ENCODE measurements around the gene SLC39A11.
"Not testable (repeated sequence)": the region's sequence is repeated elsewhere in the genome, so short reads cannot be mapped to it uniquely, and the experiment has no call there.

The SLC39A11 gene

DNA sequence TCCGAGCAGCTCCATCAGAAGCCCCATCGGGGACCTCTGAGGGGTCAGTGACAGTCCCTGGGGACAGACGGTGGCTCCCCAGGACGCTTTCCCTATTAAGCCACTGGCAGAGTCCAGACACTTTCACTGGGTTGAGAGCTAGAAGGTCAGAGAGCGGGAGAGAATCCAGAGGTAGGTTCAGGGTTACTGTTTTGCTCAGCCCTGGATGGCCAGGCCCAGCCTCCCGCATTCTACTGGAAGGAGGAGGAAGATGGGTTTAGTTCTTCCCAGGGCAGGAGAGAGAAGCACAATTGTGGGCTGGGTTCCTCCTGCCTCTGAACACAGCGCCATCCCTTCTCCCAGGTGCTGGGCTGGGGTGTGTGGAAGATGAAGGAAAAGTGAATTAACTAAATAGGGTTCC lies 452.8 kb downstream of the SLC39A11 start:
- no peak for DNase-seq

DNA sequence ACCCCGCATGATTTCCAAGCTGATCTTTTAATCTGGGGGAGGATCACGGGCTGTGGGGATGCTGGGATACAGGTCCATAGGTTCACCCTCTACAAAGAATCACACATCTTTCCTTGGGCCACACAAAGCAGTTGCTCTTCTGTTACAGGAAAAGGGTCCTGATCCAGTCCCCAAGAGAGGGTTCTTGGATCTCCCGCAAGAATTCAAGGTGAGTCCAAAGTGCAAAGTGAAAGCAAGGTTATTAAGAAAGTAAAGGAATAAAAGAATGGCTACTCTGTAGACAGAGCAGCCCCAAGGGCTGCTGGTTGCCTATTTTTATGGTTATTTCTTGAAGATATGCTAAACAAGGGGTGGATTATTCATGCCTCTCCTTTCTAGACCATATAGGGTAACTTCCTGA lies 453.6 kb downstream of the SLC39A11 start:
- DNase-seq = not testable (repeated sequence)

DNA sequence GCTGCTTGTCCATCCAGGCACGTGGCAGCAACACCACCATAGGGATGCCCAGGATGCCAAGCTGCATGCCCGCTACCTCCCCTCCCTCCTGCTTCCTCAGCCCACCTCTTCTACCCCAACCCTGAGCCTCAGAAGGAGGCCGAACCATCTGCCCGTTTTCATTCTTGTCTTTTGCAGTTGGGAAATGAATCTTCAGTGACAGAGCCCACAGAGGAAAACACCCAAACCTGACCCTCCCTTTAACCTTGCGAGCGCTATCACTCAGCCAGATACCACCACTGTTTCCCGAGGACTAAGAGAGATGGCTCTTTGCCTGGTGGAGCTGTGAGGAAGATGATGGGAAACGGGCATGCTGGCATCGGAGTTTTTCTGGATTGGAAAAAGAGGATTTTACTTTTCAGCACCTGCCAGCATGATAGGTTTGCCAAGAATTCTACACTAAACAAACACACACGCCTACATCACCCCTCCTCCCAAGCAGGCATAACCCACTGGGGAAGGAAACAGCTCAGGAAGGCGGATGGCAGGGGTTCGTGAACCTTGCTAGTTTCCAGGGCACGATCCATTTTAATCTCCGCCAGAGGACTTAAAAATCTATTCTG lies 457.4 kb downstream of the SLC39A11 start:
- DNase-seq = peak; percentile 47

DNA sequence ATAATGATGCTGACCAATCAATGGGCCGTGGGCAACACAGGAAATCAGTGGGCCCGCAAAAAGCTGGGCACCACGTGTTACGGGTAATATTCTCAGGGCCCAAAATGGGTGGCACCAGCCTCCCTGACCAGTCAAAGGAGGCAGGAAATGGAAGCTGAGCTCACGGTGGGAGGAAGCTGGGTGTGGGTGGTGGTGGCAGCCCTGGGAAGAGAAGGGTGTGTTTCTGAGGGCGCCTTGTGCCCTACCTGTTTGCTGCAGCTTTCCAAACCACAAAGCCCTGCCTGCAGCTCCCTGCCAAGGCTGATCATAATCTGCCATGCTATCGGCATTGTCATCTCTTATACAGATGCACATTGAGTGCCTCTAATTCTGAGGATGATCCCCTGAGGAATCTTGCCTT lies 457.9 kb downstream of the SLC39A11 start:
- peak; percentile 47 for DNase-seq

DNA sequence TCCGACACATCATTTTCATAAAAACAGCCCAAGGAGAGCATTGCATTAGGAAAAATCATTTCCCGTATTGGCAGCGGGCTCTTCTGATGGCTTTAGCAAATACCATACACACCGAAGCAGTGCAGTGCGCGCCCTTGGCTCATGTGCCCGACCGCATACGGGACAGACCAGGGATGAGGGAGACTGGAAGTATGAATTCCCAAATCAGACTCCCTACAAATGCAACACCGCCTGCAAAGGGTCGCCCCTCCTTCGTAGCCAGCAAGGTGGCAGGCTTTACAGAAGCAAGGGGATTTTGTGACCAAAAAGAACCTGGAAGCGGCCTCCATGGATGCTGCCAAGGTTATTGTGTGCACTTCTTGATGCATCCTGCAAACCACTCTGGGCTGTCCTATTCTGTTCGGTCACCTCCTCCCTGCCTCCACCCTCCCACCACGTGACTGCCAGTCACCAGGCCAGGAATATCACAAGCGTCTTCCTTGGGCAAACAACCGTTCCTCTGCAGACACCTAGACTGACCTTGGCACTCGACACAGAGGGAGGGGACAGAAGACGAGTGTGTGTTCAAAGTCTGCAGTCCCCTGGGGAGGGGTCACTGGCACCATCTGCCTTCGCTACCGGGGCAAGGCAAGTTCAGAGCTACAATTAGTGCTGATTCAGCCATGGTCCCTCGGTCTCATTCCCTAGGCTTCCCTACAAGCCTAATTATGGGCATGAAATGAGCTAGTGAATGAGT lies 460.4 kb downstream of the SLC39A11 start:
- DNase-seq = peak; percentile 91

DNA sequence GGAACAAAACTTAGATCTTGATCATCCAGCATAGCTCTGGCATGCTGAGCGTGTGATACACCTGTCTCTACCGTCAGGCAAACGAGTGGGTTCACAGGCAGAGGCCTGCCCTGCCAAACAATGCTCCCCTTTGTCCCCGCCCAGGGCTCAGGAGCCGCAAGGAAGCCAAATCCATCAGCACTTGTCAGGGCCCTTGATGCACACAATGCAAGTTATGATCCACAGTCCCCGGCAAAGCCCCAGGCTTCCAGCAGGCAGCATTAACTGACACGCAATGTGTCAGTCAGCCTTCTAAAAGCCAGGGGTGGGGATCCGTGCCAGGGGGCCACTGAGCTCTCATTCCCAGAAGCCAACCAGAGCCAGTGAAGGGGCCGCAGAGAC lies 460.9 kb downstream of the SLC39A11 start:
- peak; percentile 98 for DNase-seq

DNA sequence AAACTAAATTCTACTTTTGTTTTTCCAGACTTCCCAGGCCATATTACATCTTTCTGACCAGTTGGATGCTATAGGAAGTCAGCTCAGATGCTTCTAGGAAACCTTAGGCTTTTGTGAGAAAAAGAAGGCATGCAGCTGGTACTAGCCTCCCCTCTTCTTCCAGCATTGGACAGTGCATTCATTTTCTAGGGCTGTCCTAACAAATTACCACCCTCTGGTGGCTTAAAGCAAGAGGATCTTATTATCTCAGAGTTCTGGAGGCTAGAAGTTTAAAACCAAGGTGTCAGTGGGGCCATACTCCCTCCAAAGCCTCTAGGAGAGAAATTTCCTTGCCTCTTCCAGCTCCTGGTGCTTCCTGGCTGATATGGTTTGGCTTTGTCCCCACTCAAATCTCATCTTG lies 467.8 kb downstream of the SLC39A11 start:
- no peak for DNase-seq

DNA sequence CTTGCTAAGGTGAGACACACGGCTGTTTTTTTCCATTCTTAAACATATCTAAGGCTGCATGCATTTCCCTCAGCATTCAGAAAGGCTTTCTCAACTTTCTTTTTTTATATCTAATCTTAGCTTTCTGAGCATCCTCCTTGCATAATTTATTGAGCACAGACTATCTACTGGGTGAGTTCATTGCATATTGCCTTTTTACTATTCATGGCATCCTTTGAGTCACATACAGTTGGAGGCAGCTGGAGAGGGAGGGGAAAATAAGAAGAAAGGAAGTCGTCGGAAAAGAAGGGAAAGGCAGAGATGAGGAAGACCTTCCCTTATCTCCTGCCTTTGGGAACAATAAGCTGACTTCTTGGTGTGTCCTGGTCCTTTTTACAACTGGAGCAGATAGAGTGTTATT lies 468.3 kb downstream of the SLC39A11 start:
- no peak for DNase-seq

DNA sequence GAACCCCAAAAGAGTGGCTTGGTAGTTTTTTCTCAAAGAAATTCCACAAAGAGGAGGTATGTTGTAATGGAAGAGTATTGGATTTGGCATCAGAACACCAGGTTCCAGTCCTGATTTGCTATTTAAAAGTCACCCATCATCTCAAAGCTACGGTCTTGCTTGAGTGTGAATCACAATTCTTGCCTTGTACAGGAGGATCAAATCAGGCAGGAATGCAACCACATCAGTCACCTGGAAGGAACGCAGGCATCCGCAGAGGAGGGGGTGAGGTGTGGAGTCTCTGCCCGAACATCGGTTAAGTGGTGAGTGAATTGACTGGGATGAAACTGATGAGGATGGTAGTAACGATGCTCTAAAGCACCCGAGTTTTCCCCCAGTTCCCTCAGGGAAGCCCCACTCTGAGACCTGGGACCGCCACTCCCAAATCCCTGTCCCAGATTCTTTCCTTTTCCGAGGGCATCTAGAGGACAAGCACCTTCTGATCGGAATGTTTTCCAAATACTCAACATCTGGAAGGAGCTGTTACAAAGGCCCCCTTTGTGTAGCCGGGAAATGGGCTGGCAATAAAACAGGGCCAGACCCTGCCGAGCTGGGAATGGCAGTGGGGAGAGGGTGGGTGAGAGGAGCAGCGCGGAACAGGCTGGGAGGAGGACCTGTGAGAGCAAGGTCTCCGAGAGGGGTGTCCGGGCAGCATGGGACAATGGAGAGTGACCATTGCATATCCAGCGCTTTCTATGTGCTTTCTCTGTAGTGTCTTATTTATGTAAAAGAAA lies 469.6 kb downstream of the SLC39A11 start:
- DNase-seq = no peak

DNA sequence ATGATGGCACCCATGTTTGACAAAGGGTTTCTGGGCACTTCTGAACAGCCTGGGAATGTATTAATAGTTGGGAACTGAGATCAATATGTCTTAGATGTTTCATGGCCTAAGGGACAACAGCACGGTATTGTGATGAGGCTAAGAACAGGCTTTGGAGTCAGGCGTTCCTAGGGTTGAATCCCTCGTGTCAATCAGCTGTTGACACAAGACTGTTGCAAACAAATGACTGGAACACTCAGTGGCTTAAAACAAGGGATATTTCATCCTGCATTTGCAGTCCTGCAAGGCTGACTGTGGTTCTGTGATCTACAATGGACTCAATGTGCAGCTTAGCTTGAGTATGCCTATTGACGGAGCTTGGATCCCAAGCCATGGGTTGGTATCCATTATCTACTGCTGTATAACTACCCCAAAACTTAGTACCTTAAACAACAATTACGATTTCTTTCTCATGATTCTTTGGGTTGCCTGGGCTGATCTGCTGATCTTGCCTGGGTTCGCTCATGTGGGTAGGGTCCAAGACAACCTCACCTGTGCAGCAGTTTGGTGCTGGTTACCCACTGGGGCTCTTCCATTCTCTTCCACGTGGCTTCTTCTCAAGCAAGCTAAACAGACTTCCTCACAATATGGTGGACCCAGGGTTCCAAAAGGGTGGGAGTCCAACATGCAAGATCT lies 472.4 kb downstream of the SLC39A11 start:
- no peak for DNase-seq

DNA sequence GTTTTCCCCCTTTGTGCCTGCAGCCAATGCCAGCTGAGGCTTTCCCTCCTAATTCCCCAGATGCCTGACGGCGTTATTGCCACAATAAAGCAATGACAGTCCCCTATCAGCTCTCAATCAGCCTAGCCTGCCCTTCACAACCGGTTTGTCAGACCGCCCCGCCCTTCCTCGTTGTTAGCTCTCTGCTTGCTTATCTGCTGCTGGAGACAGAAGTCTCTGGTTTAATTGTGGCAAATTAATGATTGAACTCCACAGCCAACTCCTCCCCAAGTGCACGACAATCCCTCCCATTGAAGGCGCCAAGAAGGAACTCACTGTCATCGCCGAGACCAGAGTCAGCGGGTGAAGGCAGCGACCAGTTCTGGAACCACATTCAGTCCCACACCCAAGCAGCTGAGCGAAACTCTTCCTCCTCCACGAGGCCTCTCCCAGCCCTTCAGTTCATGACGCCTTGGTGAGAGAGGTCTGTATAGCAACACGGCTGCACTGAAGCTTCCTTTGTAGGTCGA lies 474.4 kb downstream of the SLC39A11 start:
- DNase-seq = no peak

DNA sequence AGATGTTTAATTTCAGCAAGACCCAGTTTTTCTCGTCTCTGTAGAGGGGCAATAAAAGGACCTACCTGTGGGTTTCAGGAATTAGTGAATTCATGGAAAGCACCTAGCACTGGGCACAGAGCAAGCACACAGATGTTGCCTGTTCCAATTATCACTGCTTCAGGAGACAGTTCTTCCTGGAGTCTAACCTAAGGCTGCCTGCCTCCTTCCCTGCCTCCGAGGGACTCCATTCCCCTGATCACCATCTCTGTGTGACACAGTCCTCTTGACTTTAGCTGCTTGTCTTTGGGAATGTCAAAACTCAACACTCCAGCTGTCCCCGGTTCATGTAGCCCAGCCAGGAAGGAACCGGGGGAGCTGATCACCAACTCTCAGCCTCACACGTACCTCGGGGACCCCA lies 474.9 kb downstream of the SLC39A11 start:
- no peak for DNase-seq

DNA sequence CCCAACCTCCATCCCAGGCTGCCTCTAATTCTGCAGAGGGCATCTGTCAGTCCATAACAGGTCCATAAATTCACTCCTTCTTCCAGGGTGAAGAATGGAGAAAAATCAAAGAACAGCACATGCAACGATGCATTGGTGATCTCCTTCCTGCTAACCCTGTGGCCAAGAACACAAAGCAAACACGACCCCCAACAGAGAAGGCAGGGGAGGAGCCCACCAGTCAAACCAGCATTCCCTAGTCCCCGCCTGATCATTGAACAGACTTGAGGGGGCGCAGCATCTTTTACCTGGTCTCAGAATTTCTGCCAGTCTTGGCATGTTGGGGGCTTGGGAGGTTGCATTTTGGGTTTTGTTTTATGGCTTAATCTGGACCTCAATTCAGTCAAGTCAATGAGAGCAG lies 476.0 kb downstream of the SLC39A11 start:
- no peak for DNase-seq

DNA sequence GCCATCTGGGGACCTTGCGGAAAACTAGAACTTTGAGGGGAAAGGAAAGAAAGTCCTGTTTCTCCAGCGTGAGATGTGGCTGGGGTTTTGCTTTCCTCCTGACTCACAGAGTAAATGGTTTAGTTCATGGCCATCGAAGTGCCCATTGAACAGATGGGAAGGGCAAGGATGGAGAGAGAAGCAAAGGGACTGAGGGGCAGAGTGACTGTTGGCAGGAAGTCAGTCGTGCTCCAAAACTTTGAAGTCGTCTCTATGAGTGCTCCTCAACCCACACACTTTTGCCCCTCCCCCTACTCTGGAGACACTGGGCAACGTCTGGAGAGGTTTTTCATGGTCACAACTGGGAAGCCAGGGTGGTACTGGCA lies 476.9 kb downstream of the SLC39A11 start:
- no peak for DNase-seq

DNA sequence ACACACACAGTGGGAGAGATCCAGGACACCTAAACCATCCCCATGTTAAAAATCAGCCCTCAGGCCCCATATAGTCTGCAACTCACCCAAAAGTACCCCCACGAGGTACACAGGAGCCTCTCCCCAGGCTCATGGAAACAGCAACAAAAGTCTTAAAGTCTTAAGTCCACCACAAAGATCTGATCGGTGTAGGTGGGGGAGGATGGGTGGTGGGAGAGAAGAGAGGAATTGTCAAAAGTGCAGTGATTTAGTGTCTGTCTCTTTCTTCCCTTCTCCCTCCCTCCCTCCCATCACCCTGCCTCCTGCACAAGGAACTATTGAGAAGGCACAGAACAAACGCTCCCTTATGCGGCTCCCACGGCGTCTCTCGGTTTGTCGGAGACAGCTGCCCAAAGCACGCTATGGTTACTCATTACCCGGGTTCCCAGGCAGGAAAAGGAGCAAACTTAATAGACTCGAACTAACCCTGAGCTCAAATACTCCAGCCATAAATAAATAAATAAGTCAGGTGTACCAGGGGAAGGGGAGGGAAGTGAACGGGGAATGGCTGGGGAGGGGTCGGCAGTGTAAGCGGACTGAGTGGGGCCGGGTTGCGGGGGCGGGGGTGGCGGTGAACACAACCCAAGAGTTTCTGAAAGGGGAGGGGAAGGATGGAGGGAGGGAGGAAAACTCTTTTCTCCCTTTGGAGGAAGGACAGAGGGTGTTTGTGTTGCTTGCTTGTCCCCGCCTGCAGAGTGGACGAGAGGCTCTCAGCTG lies 477.4 kb downstream of the SLC39A11 start:
- no peak for DNase-seq

DNA sequence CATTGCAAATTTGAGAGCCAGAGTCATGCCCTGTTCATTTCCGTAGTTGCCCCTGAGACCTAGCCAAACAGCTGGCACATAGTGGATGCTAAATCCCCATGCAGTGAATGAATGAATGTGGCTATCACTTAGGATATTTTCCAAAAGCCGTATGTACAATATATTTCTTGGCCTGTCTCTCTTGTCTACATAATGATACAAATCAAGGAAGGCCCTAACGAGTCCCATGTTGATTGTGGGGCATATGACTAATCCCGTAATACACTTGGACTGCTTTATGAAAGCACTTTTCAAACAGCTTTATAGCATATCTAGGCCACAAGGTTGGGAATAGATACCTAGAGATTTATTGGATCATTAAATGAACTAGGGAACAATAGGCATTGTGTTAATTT lies 478.0 kb downstream of the SLC39A11 start:
- no peak for DNase-seq

DNA sequence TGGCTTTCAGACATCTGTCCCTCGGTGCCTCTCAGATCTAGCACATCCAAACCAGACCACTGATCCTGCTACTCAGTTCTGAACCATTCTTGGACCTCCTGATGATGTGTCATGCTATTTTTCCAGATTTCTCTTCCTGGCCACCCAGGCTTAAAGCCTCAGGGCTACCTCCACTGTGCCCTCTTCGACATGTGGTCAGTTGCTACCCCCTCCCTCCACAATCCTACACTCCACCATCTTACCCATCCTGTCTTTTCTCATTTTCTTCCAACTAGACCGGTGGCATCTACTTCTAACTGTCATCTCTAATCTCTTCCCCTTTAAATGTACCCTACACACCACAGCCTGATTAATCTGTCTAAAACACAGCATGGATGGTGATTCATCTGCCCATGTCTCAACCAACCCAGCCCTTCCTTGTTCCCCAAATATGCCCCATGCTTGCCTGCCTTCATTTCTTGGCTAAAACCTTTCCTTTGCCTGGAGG lies 478.6 kb downstream of the SLC39A11 start:
- no peak for DNase-seq

DNA sequence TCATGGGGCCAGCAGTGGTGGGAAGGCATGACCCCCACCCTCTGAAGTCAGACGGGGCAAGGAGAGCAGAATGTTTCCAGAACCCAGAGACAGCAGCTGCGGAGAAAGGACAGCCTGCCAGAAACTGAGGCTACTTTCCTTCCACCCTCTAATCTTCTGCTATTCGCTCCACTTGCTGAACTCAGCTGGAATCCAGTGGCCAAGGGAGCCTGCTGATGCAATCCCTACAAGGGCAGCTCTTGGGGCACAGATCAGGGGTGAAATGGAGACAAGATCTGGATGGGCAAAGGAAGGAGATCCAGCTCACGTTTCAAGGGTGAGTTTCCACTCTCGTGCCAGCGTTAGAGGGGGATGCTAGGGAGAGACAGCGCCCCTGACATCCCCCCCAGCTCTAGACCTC lies 479.1 kb downstream of the SLC39A11 start:
- no peak for DNase-seq

DNA sequence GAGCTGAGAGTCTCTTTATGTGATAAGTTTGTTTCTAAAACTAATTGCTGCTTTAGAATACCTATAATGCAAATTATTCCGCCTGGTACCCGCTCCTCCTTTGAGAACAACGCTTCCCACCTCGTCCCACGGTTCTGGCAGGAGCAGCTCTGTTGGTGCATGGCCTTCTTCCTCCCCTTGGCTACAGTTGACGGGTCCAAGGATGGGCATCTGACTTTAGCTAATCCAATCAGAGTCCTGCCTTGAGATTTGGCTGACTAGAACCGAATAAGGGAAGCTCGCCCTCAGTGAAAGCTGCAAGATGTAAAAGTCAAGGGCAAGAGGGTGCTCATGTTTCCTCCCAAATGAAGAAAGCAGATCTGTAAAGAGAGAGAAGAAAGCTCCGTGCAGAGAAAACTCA lies 481.3 kb downstream of the SLC39A11 start:
- no peak for DNase-seq

DNA sequence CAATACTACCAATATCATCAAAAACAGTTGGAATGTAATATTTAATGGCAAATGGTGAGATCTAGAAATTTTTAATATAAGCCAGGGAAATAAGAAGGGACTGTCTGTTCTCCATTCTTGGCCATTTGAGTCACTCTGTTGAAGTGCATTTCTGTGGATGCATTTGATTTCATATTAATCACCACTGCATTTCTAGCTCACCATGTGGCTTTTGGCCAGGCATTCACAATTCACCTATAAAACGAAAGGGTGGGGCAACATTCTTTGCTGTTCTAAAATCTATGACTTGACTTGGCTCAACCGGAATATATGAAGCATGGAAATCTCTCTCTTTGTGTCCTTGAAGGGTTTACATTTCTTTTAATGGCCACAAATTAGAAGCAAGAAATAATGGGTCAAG lies 483.0 kb downstream of the SLC39A11 start:
- DNase-seq = no peak

DNA sequence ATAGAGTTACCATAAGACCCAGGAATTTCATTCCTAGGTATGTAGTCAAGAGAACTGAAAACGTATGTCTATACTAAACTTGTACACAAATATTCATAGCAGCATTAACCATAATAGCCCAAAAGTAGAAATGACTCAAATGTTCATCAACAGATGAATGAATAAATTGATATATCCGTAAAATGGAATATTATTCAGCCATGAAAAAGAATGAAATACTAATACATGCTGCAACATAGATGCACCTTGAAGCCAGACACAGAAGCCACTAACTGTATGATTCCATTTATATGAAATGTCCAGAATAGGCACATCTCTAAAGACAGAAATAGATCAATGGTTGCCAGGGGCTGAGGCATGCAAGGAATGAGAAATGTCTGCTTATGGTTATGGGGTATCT lies 484.1 kb downstream of the SLC39A11 start:
- DNase-seq = no peak

DNA sequence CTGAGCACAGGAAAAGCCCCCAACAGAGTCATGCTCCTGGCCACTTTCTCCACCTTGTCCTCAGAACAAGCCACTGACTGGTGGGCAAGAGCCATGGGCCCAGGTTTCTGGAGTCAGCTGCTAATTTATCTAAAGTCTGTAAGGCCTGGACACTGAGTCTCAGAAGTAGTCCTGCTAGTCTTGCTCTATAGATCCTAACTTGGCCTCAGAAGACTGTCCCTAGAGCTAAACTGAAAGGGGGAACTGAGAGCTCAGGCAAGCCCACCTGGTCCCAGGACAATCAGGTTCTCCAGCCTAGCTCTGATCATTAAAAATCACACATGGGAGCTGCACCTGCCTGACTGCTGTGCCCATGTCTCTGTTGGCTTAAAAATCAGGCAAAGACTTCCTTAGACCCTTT lies 485.8 kb downstream of the SLC39A11 start:
- DNase-seq = no peak

DNA sequence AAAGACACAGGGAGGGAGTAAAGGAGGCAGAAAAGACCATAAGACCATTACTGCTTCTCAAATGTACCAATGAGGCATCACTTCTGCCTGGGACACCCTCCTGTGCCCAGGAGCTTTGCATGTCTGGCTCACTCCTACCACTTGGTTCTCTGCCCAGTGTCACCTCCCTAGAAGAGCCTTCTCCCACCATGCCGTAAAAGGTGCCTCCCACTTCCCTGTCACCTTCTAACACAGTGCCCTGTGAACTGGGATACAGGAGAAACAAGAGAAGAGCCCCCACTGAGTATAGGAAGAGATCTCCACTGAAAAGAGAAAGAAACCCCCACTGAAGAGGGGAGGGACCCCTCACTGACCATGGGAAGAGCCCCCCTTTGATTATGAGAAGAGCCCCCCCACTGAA lies 486.9 kb downstream of the SLC39A11 start:
- DNase-seq = no peak
